ENCODE results near the gene CFAP299.

Gene CFAP299

GRCh38 chr4:80324171-80324570, 11.4 kb upstream of the CFAP299 start:
- H3K9ac ChIP-seq (ENCODE audit: low read length) = no peak overlapping the region
- H4K91ac ChIP-seq (ENCODE audit: low read depth, low read length) = no peak overlapping the region
- H3K4ac ChIP-seq (ENCODE audit: low read depth, low read length) = no peak overlapping the region
- H3K4me3 ChIP-seq (ENCODE audit: low read depth, low read length) = no peak overlapping the region
- no peak overlapping the region for H3K23ac ChIP-seq (ENCODE audit: low read length)
- no peak overlapping the region for H4K12ac ChIP-seq (ENCODE audit: low read depth, low read length)
- no CpG with 5 or more reads among the region's 6 CpGs for WGBS (ENCODE audit: extremely low coverage, insufficient coverage, insufficient read length)
- no peak overlapping the region for H3K27ac ChIP-seq (ENCODE audit: low read depth, low read length)
- no peak overlapping the region for H2AFZ ChIP-seq (ENCODE audit: insufficient read depth, low read length, poor library complexity)
- no peak overlapping the region for H3K4me2 ChIP-seq (ENCODE audit: low read length)
- H2BK120ac ChIP-seq (ENCODE audit: insufficient read depth, low read length, poor library complexity) = no peak overlapping the region
- no peak overlapping the region for H2BK12ac ChIP-seq (ENCODE audit: low read length)
- H3K18ac ChIP-seq (ENCODE audit: low read length) = no peak overlapping the region
- no peak overlapping the region for H2BK5ac ChIP-seq (ENCODE audit: low read depth, low read length, poor library complexity)
- H3K79me1 ChIP-seq (ENCODE audit: low read length) = no peaks in the 10 kb centered on the region
- no peaks in the 10 kb centered on the region for H3K27me3 ChIP-seq (ENCODE audit: insufficient read depth, low read length)
- no peaks in the 10 kb centered on the region for H3K4me1 ChIP-seq (ENCODE audit: control insufficient read depth in 1 of 2, insufficient read depth in 2 of 2, low read length in 2 of 2)
- no peak for DNase-seq
- H3K36me3 ChIP-seq (ENCODE audit: control insufficient read depth in 1 of 2, insufficient read depth in 2 of 2, low read length in 2 of 2) = no peaks in the 10 kb centered on the region
- H3K9me3 ChIP-seq (ENCODE audit: insufficient read depth, low read depth, low read length) = no peaks in the 10 kb centered on the region
- H2AK5ac ChIP-seq (ENCODE audit: low read length) = no peak overlapping the region
- H4K8ac ChIP-seq (ENCODE audit: low read depth, low read length) = no peak overlapping the region
- no peaks in the 10 kb centered on the region for H3K79me2 ChIP-seq (ENCODE audit: control insufficient read depth, insufficient read depth, low read length, poor library complexity)
- H3K14ac ChIP-seq (ENCODE audit: low read length) = no peak overlapping the region

- Histone ChIP-seq H4K91ac (ENCODE audit: low read depth, low read length) (no peak overlapping the region), H4K8ac (ENCODE audit: low read depth, low read length) (no peak overlapping the region), H3K79me1 (ENCODE audit: low read length) (no peaks in the 10 kb centered on the region), H3K9ac (ENCODE audit: low read length) (no peak overlapping the region), H3K36me3 (ENCODE audit: control insufficient read depth in 1 of 2, insufficient read depth in 2 of 2, low read length in 2 of 2) (no peaks in the 10 kb centered on the region), H2BK5ac (ENCODE audit: low read depth, low read length, poor library complexity) (no peak overlapping the region), H3K79me2 (ENCODE audit: control insufficient read depth, insufficient read depth, low read length, poor library complexity) (no peaks in the 10 kb centered on the region), H3K27me3 (ENCODE audit: insufficient read depth, low read length) (no peaks in the 10 kb centered on the region), H3K4me2 (ENCODE audit: low read length) (no peak overlapping the region), H3K23ac (ENCODE audit: low read length) (no peak overlapping the region), H3K9me3 (ENCODE audit: insufficient read depth, low read depth, low read length) (no peaks in the 10 kb centered on the region), H3K18ac (ENCODE audit: low read length) (no peak overlapping the region), H3K14ac (ENCODE audit: low read length) (no peak overlapping the region), H2BK12ac (ENCODE audit: low read length) (no peak overlapping the region), H3K4ac (ENCODE audit: low read depth, low read length) (no peak overlapping the region), H2AK5ac (ENCODE audit: low read length) (no peak overlapping the region), H3K4me3 (ENCODE audit: low read depth, low read length) (no peak overlapping the region), H4K12ac (ENCODE audit: low read depth, low read length) (no peak overlapping the region), H3K27ac (ENCODE audit: low read depth, low read length) (no peak overlapping the region), H2BK120ac (ENCODE audit: insufficient read depth, low read length, poor library complexity) (no peak overlapping the region), H3K4me1 (ENCODE audit: control insufficient read depth in 1 of 2, insufficient read depth in 2 of 2, low read length in 2 of 2) (peaks cover 0 to 3% of the 10 kb centered on the region in 2 experiments), H2AFZ (ENCODE audit: insufficient read depth, low read length, poor library complexity) (no peak overlapping the region)
- no peak for DNase-seq
- WGBS (ENCODE audit: extremely low coverage, insufficient coverage, insufficient read length) = no CpG with 5 or more reads among the region's 2 CpGs
These were observed 3.8 kb upstream of the CFAP299 start for GRCh38 chr4:80331693-80332092.

GRCh38 chr4:80333121-80333520, 2.4 kb upstream of the CFAP299 start:
- Histone ChIP-seq H3K79me1 (ENCODE audit: low read length) (no peaks in the 10 kb centered on the region), H4K91ac (ENCODE audit: low read depth, low read length) (no peak overlapping the region), H3K79me2 (ENCODE audit: control insufficient read depth, insufficient read depth, low read length, poor library complexity) (no peaks in the 10 kb centered on the region), H3K9me3 (ENCODE audit: insufficient read depth, low read depth, low read length) (no peaks in the 10 kb centered on the region), H3K4me2 (ENCODE audit: low read length) (no peak overlapping the region), H2AK5ac (ENCODE audit: low read length) (no peak overlapping the region), H3K4ac (ENCODE audit: low read depth, low read length) (no peak overlapping the region), H4K12ac (ENCODE audit: low read depth, low read length) (no peak overlapping the region), H2BK5ac (ENCODE audit: low read depth, low read length, poor library complexity) (no peak overlapping the region), H3K4me1 (ENCODE audit: control insufficient read depth in 1 of 2, insufficient read depth in 2 of 2, low read length in 2 of 2) (peaks cover 0 to 3% of the 10 kb centered on the region in 2 experiments), H2BK120ac (ENCODE audit: insufficient read depth, low read length, poor library complexity) (no peak overlapping the region), H3K27me3 (ENCODE audit: insufficient read depth, low read length) (no peaks in the 10 kb centered on the region), H3K4me3 (ENCODE audit: low read depth, low read length) (no peak overlapping the region), H3K14ac (ENCODE audit: low read length) (no peak overlapping the region), H3K27ac (ENCODE audit: low read depth, low read length) (no peak overlapping the region), H3K36me3 (ENCODE audit: control insufficient read depth in 1 of 2, insufficient read depth in 2 of 2, low read length in 2 of 2) (no peaks in the 10 kb centered on the region), H4K8ac (ENCODE audit: low read depth, low read length) (no peak overlapping the region), H2BK12ac (ENCODE audit: low read length) (no peak overlapping the region), H3K9ac (ENCODE audit: low read length) (no peak overlapping the region), H3K23ac (ENCODE audit: low read length) (no peak overlapping the region), H3K18ac (ENCODE audit: low read length) (no peak overlapping the region), H2AFZ (ENCODE audit: insufficient read depth, low read length, poor library complexity) (no peak overlapping the region)
- no CpG with 5 or more reads among the region's 4 CpGs for WGBS (ENCODE audit: extremely low coverage, insufficient coverage, insufficient read length)
- DNase-seq = peak in 1 of 2 donors; percentile 18

GRCh38 chr4:80334568-80334967, 962 bp upstream of the CFAP299 start:
- Histone ChIP-seq H3K14ac (ENCODE audit: low read length) (no peak overlapping the region), H2BK120ac (ENCODE audit: insufficient read depth, low read length, poor library complexity) (no peak overlapping the region), H3K27me3 (ENCODE audit: insufficient read depth, low read length) (no peaks in the 10 kb centered on the region), H3K18ac (ENCODE audit: low read length) (no peak overlapping the region), H3K4ac (ENCODE audit: low read depth, low read length) (no peak overlapping the region), H4K8ac (ENCODE audit: low read depth, low read length) (no peak overlapping the region), H3K4me1 (ENCODE audit: control insufficient read depth in 1 of 2, insufficient read depth in 2 of 2, low read length in 2 of 2) (peaks cover 0 to 3% of the 10 kb centered on the region in 2 experiments), H3K4me3 (ENCODE audit: low read depth, low read length) (no peak overlapping the region), H3K27ac (ENCODE audit: low read depth, low read length) (no peak overlapping the region), H2AK5ac (ENCODE audit: low read length) (no peak overlapping the region), H2BK5ac (ENCODE audit: low read depth, low read length, poor library complexity) (no peak overlapping the region), H4K12ac (ENCODE audit: low read depth, low read length) (no peak overlapping the region), H2AFZ (ENCODE audit: insufficient read depth, low read length, poor library complexity) (no peak overlapping the region), H3K36me3 (ENCODE audit: control insufficient read depth in 1 of 2, insufficient read depth in 2 of 2, low read length in 2 of 2) (no peaks in the 10 kb centered on the region), H3K79me1 (ENCODE audit: low read length) (no peaks in the 10 kb centered on the region), H4K91ac (ENCODE audit: low read depth, low read length) (no peak overlapping the region), H3K9ac (ENCODE audit: low read length) (no peak overlapping the region), H3K9me3 (ENCODE audit: insufficient read depth, low read depth, low read length) (no peaks in the 10 kb centered on the region), H3K79me2 (ENCODE audit: control insufficient read depth, insufficient read depth, low read length, poor library complexity) (no peaks in the 10 kb centered on the region), H3K23ac (ENCODE audit: low read length) (no peak overlapping the region), H2BK12ac (ENCODE audit: low read length) (no peak overlapping the region), H3K4me2 (ENCODE audit: low read length) (no peak overlapping the region)
- DNase-seq = no peak
- WGBS (ENCODE audit: extremely low coverage, insufficient coverage, insufficient read length) = no CpG with 5 or more reads among the region's 1 CpG
